GM18526 (cell line): ENCODE measurements around the gene TNFAIP2.

Experiments used
- POLR2A ChIP-seq: IDR thresholded peaks from 3 replicates; pipeline ENCODE4 v1.6.1; 2011; ENCODE audit not compliant: insufficient read length; ENCODE audit errors: extremely low read depth

The TNFAIP2 gene

GRCh38 chr14:103100281-103101121 lies 22.8 kb upstream of the TNFAIP2 start:
- TF ChIP-seq POLR2A, result no peak

- no peak for TF ChIP-seq POLR2A
Observed at GRCh38 chr14:103101257-103101962, 21.9 kb upstream of the TNFAIP2 start.

- no peak for TF ChIP-seq POLR2A
Observed at GRCh38 chr14:103101963-103102688, 21.1 kb upstream of the TNFAIP2 start.

- no peak for TF ChIP-seq POLR2A
Observed at GRCh38 chr14:103102689-103103260, 20.5 kb upstream of the TNFAIP2 start.

- no peak for TF ChIP-seq POLR2A
Observed at GRCh38 chr14:103103461-103104388, 19.5 kb upstream of the TNFAIP2 start.

GRCh38 chr14:103104389-103104653 lies 18.9 kb upstream of the TNFAIP2 start:
- no peak for TF ChIP-seq POLR2A

- no peak for TF ChIP-seq POLR2A
Observed at GRCh38 chr14:103104654-103105452, 18.4 kb upstream of the TNFAIP2 start.

GRCh38 chr14:103105580-103106150 lies 17.6 kb upstream of the TNFAIP2 start:
- TF ChIP-seq POLR2A, result no peak

- TF ChIP-seq POLR2A, result no peak
Observed at GRCh38 chr14:103107455-103107854, 15.8 kb upstream of the TNFAIP2 start.

- TF ChIP-seq POLR2A, result no peak
Observed at GRCh38 chr14:103107941-103108748, 15.1 kb upstream of the TNFAIP2 start.

GRCh38 chr14:103108749-103109207 lies 14.5 kb upstream of the TNFAIP2 start:
- no peak for TF ChIP-seq POLR2A
